B cell (primary cell): ENCODE results near the gene TMEM266. TPM values are rescaled to one million over a fixed set of nuclear protein-coding genes. Genes with fewer than 3 reads are reported as not detected.

ENCODE experiments used
- ATAC-seq: fragments of 200-7000 bp; cut with Tn5 transposase; one replicate; pipeline ENCODE4 v1.10.0; 2021; ENCODE audit warnings: low read depth, mild to moderate bottlenecking, moderate number of reproducible peaks, moderate library complexity
- CTCF ChIA-PET: fragments of 350-600 bp; sonication (Branson Sonifier 250); formaldehyde crosslinking; loops from one replicate; lab custom pipeline; 2021; ENCODE audit warnings: antibody characterized with exemption, inconsistent platforms; lab: Charles Lee
- POLR2A ChIA-PET: fragments of 350-600 bp; sonication (Branson Sonifier 250); formaldehyde crosslinking; loops from one replicate; lab custom pipeline; 2021; ENCODE audit warnings: antibody characterized with exemption; lab: Charles Lee
- DNase-seq: peaks from one replicate; pipeline ENCODE4 v3.0.0; 2013
- H2AFZ ChIP-seq: 2 replicates; pipeline ENCODE4 v1.6.1; 2012; ENCODE audit warnings: mild to moderate bottlenecking, low read depth, low read length; ENCODE audit not compliant: insufficient read depth, poor library complexity, severe bottlenecking
- H3K27ac ChIP-seq, 2 donors: 1 replicate in 1 of 2; 2 replicates in 1 of 2; pipeline ENCODE4 v1.5.1; 2012 to 2013; ENCODE audit warnings: low read length in 2 of 2, mild to moderate bottlenecking in 2 of 2, moderate library complexity in 1 of 2
- H3K27me3 ChIP-seq, 4 experiments: fragments of 200-600 bp in 1 of 4; sonication (generic) in 1 of 4; replicated peaks in 1 of 4; 1 replicate in 2 of 4; 2 replicates in 2 of 4; pipeline versions ENCODE4 v1.6.1 to v1.7.0; 2013 to 2016; ENCODE audit warnings: low read length in 3 of 4, mild to moderate bottlenecking in 2 of 4, mixed read lengths in 1 of 4, moderate library complexity in 1 of 4; ENCODE audit not compliant: insufficient read depth in 4 of 4, control insufficient read depth in 3 of 4; ENCODE audit errors: control extremely low read depth in 1 of 4
- H3K36me3 ChIP-seq, 2 experiments: replicated peaks in 1 of 2; 1 replicate in 1 of 2; 2 replicates in 1 of 2; pipeline versions ENCODE4 v1.6.1 to v1.7.1; 2013; ENCODE audit warnings: low read length in 1 of 2; ENCODE audit not compliant: insufficient read depth in 2 of 2, control insufficient read depth in 1 of 2; ENCODE audit errors: control extremely low read depth in 1 of 2, extremely low read depth in 1 of 2
- H3K4me1 ChIP-seq, 2 donors: fragments of 200-600 bp in 1 of 2; sonication (generic) in 1 of 2; 1 replicate in 1 of 2; 2 replicates in 1 of 2; pipeline versions ENCODE4 v1.5.1 to v1.6.1; 2013 to 2017; ENCODE audit warnings: low read length in 2 of 2; ENCODE audit not compliant: control insufficient read depth in 2 of 2, insufficient read depth in 2 of 2
- H3K4me2 ChIP-seq: replicated peaks from 2 replicates; pipeline ENCODE3; 2012; ENCODE audit warnings: mild to moderate bottlenecking, low read depth, low read length; ENCODE audit not compliant: poor library complexity, severe bottlenecking
- H3K4me3 ChIP-seq, 5 experiments: fragments of 200-600 bp in 1 of 5; sonication (generic) in 1 of 5; 1 replicate in 3 of 5; 2 replicates in 2 of 5; pipeline versions ENCODE4 v1.5.1 to v1.7.0; 2011 to 2016; ENCODE audit warnings: low read length in 4 of 5, mild to moderate bottlenecking in 4 of 5, low read depth in 2 of 5, control low read depth in 1 of 5, moderate library complexity in 1 of 5; ENCODE audit not compliant: insufficient read depth in 1 of 5; ENCODE audit errors: control extremely low read depth in 1 of 5, extremely low read depth in 1 of 5
- H3K79me2 ChIP-seq: fragments of 200-600 bp; sonication (generic); one replicate; pipeline ENCODE4 v1.6.0; 2016; ENCODE audit warnings: low read length; ENCODE audit not compliant: control insufficient read depth, insufficient read depth
- H3K9ac ChIP-seq: fragments of 200-600 bp; sonication (generic); 2 replicates; pipeline ENCODE4 v1.6.1; 2017; ENCODE audit warnings: mild to moderate bottlenecking, low read length, moderate library complexity
- H3K9me3 ChIP-seq, 3 donors: one replicate each; pipeline versions ENCODE4 v1.6.1 to v1.7.1; 2013; ENCODE audit warnings: low read length in 2 of 3; ENCODE audit not compliant: control insufficient read depth in 2 of 3, insufficient read depth in 1 of 3; ENCODE audit errors: control extremely low read depth in 1 of 3
- H4K20me1 ChIP-seq: 2 replicates; pipeline ENCODE4 v1.6.0; 2012; ENCODE audit warnings: mild to moderate bottlenecking, low read length; ENCODE audit not compliant: insufficient read depth, control insufficient read depth, poor library complexity, severe bottlenecking
- H3K27ac Mint-ChIP-seq: one replicate; pipeline ENCODE4 v1.8.0; 2021; ENCODE audit warnings: mixed read lengths
- H3K27me3 Mint-ChIP-seq: one replicate; pipeline ENCODE4 v1.8.0; 2021; ENCODE audit warnings: mixed read lengths
- H3K4me1 Mint-ChIP-seq: one replicate; pipeline ENCODE4 v1.8.0; 2021; ENCODE audit warnings: mixed read lengths
- H3K4me3 Mint-ChIP-seq: one replicate; pipeline ENCODE4 v1.8.0; 2021; ENCODE audit warnings: mixed read lengths
- H3K9me3 Mint-ChIP-seq: one replicate; pipeline ENCODE4 v1.8.0; 2022; ENCODE audit warnings: mixed read lengths; ENCODE audit not compliant: insufficient read depth
- EZH2 ChIP-seq: IDR thresholded peaks from 2 replicates; pipeline ENCODE4 v1.6.1; 2012; ENCODE audit warnings: borderline replicate concordance, low read depth, mild to moderate bottlenecking, moderate library complexity, low read length; ENCODE audit not compliant: insufficient read depth, poor library complexity, severe bottlenecking
- WGBS: methylation state at CpG from one replicate; pipeline ENCODE4 v1.1.5; 2013; ENCODE audit warnings: missing lambda C conversion rate; ENCODE audit not compliant: insufficient coverage; 5-methylcytosine and 5-hydroxymethylcytosine counted together
- intact Hi-C: fragments of 100-400 bp; cut with micrococcal nuclease; formaldehyde crosslinking; loops from one replicate; pipeline ENCODE4 v1.10.0; 2022
- polyA plus RNA-seq: library from polyadenylated mRNA; depleted of rRNA; stranded (reverse); fragments of >200 nt; gene quantifications from 2 replicates; pipeline ENCODE4 v1.2.3, GENCODE V29; 2012
- total RNA-seq, 2 donors: library from RNA; stranded (reverse); fragments of 120-200 nt in 1 of 2; gene quantifications; 1 replicate in 1 of 2; 2 replicates in 1 of 2; pipeline versions ENCODE4 v1.2.3 to v1.2.4, GENCODE V29; 2013 to 2022
- TF ChIP-seq, protein P1 (sequence below): fragments of 200-600 bp; IDR thresholded peaks from one replicate; pipeline ENCODE4 v1.8.0; 2022; ENCODE audit warnings: antibody characterized with exemption, mild to moderate bottlenecking

The TMEM266 gene
- total and polyA plus RNA-seq, 2 donors (not counting 1 experiment from before 2014, with no cell fraction given), result not detected

DNA sequence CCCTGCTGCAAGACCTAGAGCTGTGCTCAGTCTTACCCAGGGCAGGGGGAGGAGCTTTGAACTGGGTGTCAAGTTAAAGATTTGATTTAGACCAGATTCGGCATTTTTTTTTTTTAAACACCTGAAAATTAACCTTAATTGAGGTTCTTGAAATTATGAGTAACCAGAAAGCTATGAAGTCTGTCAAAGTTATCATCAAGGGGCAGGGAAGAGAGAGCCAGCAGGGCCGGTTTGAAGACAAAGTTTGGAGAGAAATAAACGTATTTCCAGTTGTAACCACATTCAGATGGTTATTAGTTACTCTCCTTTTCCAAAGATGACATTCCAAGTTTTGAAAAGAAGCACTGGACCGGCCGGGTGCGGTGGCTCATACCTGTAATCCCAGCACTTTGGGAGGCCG is 12.0 kb downstream of the TMEM266 start:
- Histone ChIP-seq H3K4me3 (no peak overlapping the region), H3K9me3 (no peaks in the 10 kb centered on the region), H3K36me3 (no peaks in the 10 kb centered on the region), H4K20me1 (no peaks in the 10 kb centered on the region), H2AFZ (no peak overlapping the region), H3K27ac (no peak overlapping the region), H3K4me2 (no peak overlapping the region), H3K9ac (no peak overlapping the region), H3K79me2 (no peaks in the 10 kb centered on the region), H3K4me1 (no peaks in the 10 kb centered on the region), H3K27me3 (peaks cover 0 to 9% (median 4%) of the 10 kb centered on the region in 4 experiments)
- WGBS, result 89% methylated on average over 1 of the region's 7 CpGs
- Mint-ChIP-seq H3K4me3 (no peak overlapping the region), H3K27me3 (peaks cover 11% of the 10 kb centered on the region), H3K27ac (no peak overlapping the region), H3K9me3 (no peaks in the 10 kb centered on the region), H3K4me1 (no peaks in the 10 kb centered on the region)
- no peak for TF ChIP-seq EZH2
- TF ChIP-seq, protein P1, sequence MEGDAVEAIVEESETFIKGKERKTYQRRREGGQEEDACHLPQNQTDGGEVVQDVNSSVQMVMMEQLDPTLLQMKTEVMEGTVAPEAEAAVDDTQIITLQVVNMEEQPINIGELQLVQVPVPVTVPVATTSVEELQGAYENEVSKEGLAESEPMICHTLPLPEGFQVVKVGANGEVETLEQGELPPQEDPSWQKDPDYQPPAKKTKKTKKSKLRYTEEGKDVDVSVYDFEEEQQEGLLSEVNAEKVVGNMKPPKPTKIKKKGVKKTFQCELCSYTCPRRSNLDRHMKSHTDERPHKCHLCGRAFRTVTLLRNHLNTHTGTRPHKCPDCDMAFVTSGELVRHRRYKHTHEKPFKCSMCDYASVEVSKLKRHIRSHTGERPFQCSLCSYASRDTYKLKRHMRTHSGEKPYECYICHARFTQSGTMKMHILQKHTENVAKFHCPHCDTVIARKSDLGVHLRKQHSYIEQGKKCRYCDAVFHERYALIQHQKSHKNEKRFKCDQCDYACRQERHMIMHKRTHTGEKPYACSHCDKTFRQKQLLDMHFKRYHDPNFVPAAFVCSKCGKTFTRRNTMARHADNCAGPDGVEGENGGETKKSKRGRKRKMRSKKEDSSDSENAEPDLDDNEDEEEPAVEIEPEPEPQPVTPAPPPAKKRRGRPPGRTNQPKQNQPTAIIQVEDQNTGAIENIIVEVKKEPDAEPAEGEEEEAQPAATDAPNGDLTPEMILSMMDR, result no peak
- no peak for ATAC-seq
- DNase-seq, result no peak
- CTCF ChIA-PET, result no interaction called here
- POLR2A ChIA-PET, result no interaction called here
- intact Hi-C loops, result no loop called here

DNA sequence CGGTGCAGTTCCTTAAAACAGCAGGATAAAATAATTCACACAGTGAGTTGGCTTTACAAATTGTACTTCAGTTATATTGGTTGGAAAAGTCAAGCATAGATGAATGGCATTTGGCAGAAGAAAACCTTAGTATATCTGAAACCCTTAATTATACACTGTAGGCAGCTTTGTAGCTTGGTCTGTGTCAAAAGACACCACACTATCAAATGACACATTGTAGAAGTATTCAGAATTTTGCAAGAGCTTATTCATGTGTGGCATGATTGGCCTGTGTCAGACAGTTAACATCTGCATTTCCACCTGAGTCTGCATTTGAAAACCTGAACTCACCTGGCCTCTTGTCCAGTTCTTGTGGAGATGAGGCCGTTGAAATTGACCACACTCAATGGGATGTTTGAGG is 13.8 kb downstream of the TMEM266 start:
- Histone ChIP-seq H3K4me1 (no peaks in the 10 kb centered on the region), H3K79me2 (no peaks in the 10 kb centered on the region), H3K9me3 (no peaks in the 10 kb centered on the region), H3K27ac (no peak overlapping the region), H3K27me3 (peaks cover 0 to 9% (median 3%) of the 10 kb centered on the region in 4 experiments), H3K4me2 (no peak overlapping the region), H4K20me1 (no peaks in the 10 kb centered on the region), H2AFZ (no peak overlapping the region), H3K9ac (no peak overlapping the region), H3K4me3 (no peak overlapping the region), H3K36me3 (no peaks in the 10 kb centered on the region)
- Mint-ChIP-seq H3K27ac (no peak overlapping the region), H3K4me3 (no peak overlapping the region), H3K4me1 (no peaks in the 10 kb centered on the region), H3K9me3 (no peaks in the 10 kb centered on the region), H3K27me3 (peaks cover 9% of the 10 kb centered on the region)
- CTCF ChIA-PET, result interaction anchor here (0.5 to 1.4 kb wide), 2 partner anchors 17 to 75 kb away, joined by 3 read pairs; no protein-coding TSS in a partner anchor
- no peak for ATAC-seq
- DNase-seq, result no peak
- WGBS, result 80% methylated on average over 1 of the region's 2 CpGs
- intact Hi-C loops, result no loop called here
- TF ChIP-seq, protein P1, result no peak
- no peak for TF ChIP-seq EZH2
- POLR2A ChIA-PET, result no interaction called here
